AG04449 (cell line): ENCODE measurements around the gene CHST13.

Experiments
- CTCF ChIA-PET: fragments of 350-600 bp; formaldehyde crosslinking; extraction: SDS; loops from one replicate; lab custom pipeline; 2021; ENCODE audit warnings: antibody characterized with exemption; lab: Yijun Ruan, JAX
- POLR2A ChIA-PET: fragments of 400-600, 350-600 bp; formaldehyde crosslinking; extraction: SDS; loops from one replicate; lab custom pipeline; 2020; ENCODE audit warnings: antibody characterized with exemption, inconsistent platforms; lab: Yijun Ruan, JAX
- DNase-seq: peaks from one replicate; pipeline ENCODE4 v3.0.0-alpha.2; 2010; ENCODE audit warnings: low read depth, low spot score
- H3K4me3 ChIP-seq: 2 replicates; pipeline ENCODE4 v1.5.1; 2011; ENCODE audit warnings: low read depth, mild to moderate bottlenecking, control low read depth, low read length
- TF ChIP-seq, protein P1 (sequence below): IDR thresholded peaks from one replicate; pipeline ENCODE4 v1.5.1; 2011; ENCODE audit warnings: mild to moderate bottlenecking, moderate library complexity, low read length, control low read depth, inconsistent platforms; ENCODE audit not compliant: insufficient read depth; ENCODE audit errors: missing control alignments

The CHST13 gene

DNA sequence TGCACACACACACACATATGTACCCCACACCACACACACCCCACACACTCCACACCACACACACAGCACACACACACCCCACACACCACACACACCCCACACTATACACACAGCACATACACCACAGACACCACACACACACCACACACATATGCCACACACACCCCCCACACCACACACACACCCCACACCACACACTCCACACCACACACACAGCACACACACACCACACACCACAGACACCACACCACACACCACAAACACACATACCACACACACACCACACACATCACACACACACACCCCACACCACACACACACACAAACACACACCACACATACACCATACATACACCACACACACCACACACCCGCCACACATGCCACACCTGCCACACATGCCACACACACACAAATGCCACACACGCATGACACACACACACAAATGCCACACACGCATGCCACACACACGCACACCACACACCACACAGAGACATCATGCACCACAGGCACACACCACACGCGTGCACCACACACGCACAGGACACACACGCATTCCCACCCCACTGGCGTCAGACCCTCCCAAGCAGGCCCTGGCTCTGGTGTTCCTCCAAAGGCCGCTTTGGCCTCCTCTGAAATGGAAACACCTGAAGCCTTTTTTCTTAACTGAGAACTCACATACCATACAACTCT lies 15.7 kb downstream of the CHST13 start:
- TF ChIP-seq, protein P1, sequence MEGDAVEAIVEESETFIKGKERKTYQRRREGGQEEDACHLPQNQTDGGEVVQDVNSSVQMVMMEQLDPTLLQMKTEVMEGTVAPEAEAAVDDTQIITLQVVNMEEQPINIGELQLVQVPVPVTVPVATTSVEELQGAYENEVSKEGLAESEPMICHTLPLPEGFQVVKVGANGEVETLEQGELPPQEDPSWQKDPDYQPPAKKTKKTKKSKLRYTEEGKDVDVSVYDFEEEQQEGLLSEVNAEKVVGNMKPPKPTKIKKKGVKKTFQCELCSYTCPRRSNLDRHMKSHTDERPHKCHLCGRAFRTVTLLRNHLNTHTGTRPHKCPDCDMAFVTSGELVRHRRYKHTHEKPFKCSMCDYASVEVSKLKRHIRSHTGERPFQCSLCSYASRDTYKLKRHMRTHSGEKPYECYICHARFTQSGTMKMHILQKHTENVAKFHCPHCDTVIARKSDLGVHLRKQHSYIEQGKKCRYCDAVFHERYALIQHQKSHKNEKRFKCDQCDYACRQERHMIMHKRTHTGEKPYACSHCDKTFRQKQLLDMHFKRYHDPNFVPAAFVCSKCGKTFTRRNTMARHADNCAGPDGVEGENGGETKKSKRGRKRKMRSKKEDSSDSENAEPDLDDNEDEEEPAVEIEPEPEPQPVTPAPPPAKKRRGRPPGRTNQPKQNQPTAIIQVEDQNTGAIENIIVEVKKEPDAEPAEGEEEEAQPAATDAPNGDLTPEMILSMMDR, result no peak
- ChIA-PET CTCF (no interaction called here), POLR2A (no interaction called here)
- DNase-seq, result no peak
- no peak overlapping the region for H3K4me3 ChIP-seq

DNA sequence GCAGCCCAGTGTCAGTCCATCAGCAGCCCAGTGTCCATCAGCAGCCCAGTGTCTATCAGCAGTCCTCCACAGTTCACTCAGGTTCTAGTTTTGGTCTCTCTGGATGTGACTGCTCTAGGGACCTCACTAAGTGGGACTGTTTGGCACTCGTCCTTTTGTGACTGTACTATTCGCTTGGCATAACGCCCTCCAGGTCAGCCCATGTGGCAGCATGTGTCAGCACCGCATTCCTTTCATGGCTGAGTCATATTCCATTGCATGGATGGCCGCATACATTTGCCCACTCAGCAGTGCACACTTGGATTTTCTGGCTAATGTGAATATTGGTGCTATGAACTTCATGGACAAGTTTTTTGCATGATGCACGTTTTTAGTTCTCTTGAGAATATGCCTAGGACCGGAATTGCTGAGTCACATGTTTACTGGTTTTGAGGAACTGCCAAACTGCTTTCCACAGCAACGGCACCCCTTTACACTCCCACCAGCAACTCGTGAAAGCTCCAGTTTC lies 16.4 kb downstream of the CHST13 start:
- peak; percentile 80 for DNase-seq
- ChIA-PET POLR2A (no interaction called here), CTCF (interaction anchor here (0.8 to 1.0 kb wide), 2 partner anchors 18 to 139 kb away, joined by 3 to 6 read pairs; no protein-coding TSS in a partner anchor)
- TF ChIP-seq, protein P1, result no peak
- H3K4me3 ChIP-seq, result no peak overlapping the region

DNA sequence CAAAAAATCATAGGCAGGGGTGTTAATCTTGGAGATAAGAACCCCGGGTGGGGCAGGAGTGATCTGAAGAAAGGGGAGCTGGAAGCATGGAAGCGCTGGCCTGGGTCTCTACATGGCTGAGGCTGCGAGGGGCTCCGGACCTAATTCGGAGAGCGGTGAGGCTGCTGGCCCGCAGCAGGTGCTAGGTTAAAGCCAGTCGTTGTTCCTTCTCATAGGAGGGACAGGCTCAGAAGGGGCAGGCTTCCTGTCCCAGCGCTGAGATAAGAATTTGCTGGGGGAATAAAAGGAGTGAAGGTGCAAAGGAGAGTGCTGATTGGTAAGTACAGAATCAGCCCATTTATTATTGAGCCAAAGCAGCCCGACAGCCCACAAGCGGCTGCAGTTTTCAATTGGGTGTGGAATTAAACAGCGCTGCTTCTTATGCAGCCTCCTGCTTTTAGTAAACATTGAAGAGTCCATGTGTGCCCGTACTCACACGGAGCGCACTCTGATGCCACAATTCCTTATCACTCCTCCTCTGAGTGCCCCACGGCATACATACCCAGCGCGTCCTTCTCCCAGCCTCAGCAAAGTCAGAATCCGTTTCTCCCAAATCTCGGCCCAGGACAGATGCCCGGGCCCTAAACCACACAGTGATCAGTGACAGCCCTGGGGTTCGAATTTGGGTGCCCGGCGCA lies 17.1 kb downstream of the CHST13 start:
- DNase-seq, result no peak
- no peak overlapping the region for H3K4me3 ChIP-seq
- ChIA-PET CTCF (interaction anchor here (0.8 to 1.0 kb wide), 2 partner anchors 18 to 139 kb away, joined by 3 to 6 read pairs; no protein-coding TSS in a partner anchor), POLR2A (no interaction called here)
- TF ChIP-seq, protein P1, result no peak

DNA sequence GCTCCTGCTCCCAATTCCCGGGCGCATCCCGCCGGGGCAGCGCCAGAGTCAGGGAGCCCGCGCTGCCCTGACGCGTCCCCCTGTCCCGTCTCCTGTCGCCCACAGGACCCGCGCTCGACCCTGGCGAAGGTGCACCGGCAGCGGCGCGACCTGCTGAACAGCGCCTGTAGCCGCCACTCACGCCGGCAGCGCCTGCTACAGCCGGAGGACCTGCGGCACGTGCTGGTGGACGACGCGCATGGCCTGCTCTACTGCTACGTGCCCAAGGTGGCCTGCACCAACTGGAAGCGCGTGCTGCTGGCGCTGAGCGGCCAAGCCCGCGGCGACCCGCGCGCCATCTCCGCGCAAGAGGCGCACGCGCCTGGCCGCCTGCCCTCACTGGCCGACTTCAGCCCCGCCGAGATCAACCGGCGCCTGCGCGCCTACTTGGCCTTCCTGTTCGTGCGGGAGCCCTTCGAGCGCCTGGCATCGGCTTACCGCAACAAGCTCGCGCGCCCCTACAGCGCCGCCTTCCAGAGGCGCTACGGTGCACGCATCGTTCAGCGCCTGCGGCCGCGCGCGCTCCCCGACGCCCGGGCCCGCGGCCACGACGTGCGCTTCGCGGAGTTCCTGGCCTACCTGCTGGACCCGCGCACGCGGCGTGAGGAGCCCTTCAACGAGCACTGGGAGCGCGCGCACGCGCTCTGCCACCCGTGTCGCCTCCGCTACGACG lies 17.8 kb downstream of the CHST13 start:
- no peak for DNase-seq
- POLR2A ChIA-PET, result no interaction called here
- CTCF ChIA-PET, result no interaction called here
- no peak overlapping the region for H3K4me3 ChIP-seq
- TF ChIP-seq, protein P1, result no peak

DNA sequence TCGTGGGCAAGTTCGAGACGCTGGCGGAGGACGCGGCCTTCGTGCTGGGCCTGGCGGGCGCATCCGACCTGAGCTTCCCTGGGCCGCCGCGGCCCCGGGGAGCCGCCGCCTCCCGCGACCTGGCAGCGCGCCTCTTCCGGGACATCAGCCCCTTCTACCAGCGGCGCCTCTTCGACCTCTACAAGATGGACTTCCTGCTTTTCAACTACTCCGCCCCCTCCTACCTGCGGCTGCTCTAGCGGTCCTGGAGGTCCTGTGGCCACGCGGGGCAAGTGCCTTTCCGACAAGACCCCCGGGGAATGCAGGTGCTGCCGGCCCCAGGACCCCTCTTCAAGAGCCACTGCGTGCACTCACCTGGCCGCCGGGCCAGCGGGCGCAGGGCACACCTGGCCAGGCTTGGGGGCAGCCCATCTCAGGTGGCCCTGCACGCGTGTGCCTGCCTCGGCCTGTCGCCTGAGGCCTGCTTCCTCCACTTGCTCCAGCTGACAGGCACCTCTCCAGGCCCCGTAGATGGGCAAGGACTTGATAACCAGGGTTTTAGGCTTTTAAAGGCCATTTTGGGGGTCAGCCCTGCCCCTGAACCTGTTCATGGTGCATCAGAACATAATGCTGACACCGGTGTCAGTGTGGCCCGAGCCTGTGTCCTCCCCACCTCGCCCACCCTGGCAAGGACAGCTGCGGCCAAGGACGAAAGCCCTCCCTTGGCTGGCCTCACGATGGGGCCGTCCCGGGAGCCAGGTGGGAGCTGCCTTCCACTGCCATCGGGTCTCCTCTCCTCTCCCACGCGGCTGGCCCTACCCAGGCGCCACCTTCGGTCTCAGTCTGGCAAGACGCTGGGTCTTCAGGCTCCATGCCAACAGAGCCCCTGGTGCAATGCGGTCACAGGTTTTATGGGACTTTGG lies 18.6 kb downstream of the CHST13 start:
- H3K4me3 ChIP-seq, result no peak overlapping the region
- POLR2A ChIA-PET, result no interaction called here
- CTCF ChIA-PET, result no interaction called here
- DNase-seq, result no peak
- TF ChIP-seq, protein P1, result no peak
